Cardiac fibroblast (primary cell): ENCODE results near the gene EZR.
A peak's percentile ranks its signal among the peaks of the same experiment; 100 is the strongest.

ENCODE experiments used
- DNase-seq, 2 donors: peaks; one replicate each; pipeline versions ENCODE4 v3.0.0 to v3.0.0-alpha.2; 2010; ENCODE audit warnings: low read depth in 2 of 2
- H3K4me3 ChIP-seq, 2 donors: replicated peaks in 1 of 2; 1 replicate in 1 of 2; 2 replicates in 1 of 2; pipeline ENCODE4 v1.5.1; 2011; ENCODE audit warnings: low read depth in 2 of 2, low read length in 2 of 2, mild to moderate bottlenecking in 2 of 2, moderate library complexity in 1 of 2
- CTCF ChIP-seq: IDR thresholded peaks from one replicate; pipeline ENCODE4 v1.5.1; 2011; ENCODE audit warnings: low read depth, mild to moderate bottlenecking, low read length, inconsistent platforms

The EZR gene

DNA sequence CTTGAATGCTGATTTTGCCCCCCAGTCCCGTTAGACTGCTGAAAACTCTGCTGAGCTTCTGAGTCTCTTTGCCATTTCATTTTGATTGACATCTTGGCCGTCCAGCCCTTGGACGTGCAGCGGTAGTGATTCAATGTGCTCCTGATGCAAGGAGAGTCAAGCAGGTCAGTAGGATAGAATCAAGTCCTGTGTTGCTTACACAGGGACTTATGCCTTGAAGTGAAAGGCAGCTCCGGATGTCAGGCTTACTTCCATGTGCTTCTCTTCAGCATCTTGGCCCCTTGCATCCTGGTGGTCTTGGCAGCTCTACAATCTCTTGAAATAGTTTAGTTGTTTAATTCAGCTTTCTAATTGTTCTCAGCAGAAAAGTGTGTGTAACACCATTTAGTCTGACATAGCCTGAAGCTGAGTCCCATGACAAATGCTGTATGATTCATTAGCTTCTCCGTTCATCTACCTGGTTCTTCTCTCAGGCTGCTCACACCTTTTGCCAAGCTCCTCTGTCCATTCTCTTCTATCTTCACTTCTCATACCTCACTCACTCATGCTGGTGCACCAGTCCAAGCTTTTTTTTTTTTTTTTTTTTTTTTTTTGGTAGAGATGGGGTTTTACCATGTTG lies 76.0 kb downstream of the EZR start:
- TF ChIP-seq CTCF: no peak
- no peak overlapping the region for H3K4me3 ChIP-seq
- no peak for DNase-seq

- no peak for TF ChIP-seq CTCF
- no peak overlapping the region for H3K4me3 ChIP-seq
- no peak for DNase-seq
Observed at GRCh38 chr6:158739673-158740072, 79.5 kb downstream of the EZR start.

DNA sequence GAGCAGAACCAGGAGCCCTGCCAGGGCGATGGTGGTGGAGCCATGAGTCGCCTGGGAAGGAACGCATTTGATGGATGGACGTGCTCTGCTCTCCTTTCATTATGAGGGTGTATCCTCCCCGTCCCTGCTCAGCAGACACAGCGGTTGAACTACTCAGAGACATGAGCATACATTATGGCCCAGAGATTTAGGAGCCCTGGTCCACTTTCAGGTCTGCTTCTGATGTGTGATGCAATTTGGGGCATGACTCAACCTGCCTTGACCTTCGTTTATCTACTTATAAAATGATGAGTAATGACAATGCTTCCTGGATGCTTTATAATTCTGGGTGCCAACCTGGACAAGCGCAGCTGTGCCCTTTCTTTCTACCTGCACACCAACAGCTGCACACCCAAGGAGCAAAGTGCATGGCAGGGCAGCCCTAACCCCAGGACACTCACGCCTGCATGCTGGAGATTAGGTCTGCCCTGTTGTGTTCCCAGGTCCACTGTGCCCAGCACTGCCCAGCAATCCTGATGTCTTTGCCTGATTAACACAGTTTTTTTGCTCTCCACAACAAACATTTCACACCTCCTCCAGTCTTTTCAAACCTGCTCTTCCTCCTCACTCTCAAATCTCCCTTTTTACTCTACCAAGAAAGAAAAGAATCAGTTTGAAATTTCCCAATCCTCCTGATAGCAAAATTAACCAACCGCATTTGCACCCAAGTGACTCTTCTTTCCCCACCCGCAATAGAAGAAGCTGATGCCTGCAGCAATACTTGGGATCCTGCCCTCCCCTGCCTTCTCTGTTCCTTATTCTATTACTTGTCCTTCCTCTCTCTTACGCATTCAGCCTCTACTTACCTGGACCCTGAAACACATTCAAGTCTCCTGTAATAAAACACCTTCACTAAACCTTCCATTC lies 81.2 kb downstream of the EZR start:
- DNase-seq: peak in 1 of 2 donors; percentile 59
- H3K4me3 ChIP-seq: no peak overlapping the region
- no peak for TF ChIP-seq CTCF

GRCh38 chr6:158737082-158737709 lies 82.0 kb downstream of the EZR start:
- H3K4me3 ChIP-seq: no peak overlapping the region
- no peak for TF ChIP-seq CTCF
- DNase-seq: no peak

DNA sequence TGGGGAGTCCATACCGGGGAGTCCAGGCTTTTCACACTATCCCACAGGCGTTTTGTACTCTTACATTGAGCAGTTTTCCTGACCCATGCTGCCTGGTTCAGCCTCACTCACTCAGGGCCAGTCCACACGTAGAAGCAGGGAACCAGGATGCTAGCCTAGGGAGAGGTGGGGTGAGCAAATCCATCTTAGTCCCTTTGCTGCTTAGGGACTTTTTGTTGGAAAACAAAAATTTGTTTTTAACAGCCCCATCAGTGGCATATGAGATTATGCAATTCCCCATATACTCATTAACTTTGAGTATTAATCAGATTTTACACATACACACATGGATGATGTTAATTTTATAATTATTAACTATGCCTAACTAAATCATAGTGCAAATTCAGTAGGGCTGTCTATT lies 84.2 kb downstream of the EZR start:
- TF ChIP-seq CTCF: no peak
- DNase-seq: no peak

GRCh38 chr6:158730541-158730907 lies 88.6 kb downstream of the EZR start:
- no peak for DNase-seq
- TF ChIP-seq CTCF: no peak
- no peak overlapping the region for H3K4me3 ChIP-seq

More for the DNA sequence above, 84.2 kb downstream of the EZR start:
- no peak overlapping the region for H3K4me3 ChIP-seq
